Spleen (tissue), 11 donors: ENCODE data around the gene SLC12A5. TPM values are rescaled to one million over a fixed set of nuclear protein-coding genes. Genes with fewer than 3 reads are reported as not detected.

Experiments
- DNase-seq: peaks from one replicate; pipeline ENCODE4 v3.0.0-alpha.2; 2020
- H3K27ac ChIP-seq, 8 donors: fragments of 200-600 bp; sonication (generic) in 7 of 8; 1 replicate in 4 of 8; 2 replicates in 4 of 8; pipeline versions ENCODE4 v1.5.0 to v1.8.0; 2016 to 2021; ENCODE audit warnings: inconsistent platforms in 4 of 8, mild to moderate bottlenecking in 4 of 8, moderate library complexity in 1 of 8
- H3K27me3 ChIP-seq, 7 donors: fragments of 200-600 bp; sonication (generic) in 6 of 7; replicated peaks in 1 of 7; 1 replicate in 4 of 7; 2 replicates in 3 of 7; pipeline versions ENCODE4 v1.5.0 to v1.8.0; 2016 to 2021; ENCODE audit warnings: inconsistent platforms in 3 of 7, mild to moderate bottlenecking in 1 of 7
- H3K36me3 ChIP-seq, 6 donors: fragments of 200-600 bp; sonication (generic) in 5 of 6; 1 replicate in 4 of 6; 2 replicates in 2 of 6; pipeline versions ENCODE4 v1.5.0 to v1.8.0; 2016 to 2021; ENCODE audit warnings: inconsistent platforms in 2 of 6
- H3K4me1 ChIP-seq, 6 donors: fragments of 200-600 bp; sonication (generic) in 5 of 6; 1 replicate in 3 of 6; 2 replicates in 3 of 6; pipeline versions ENCODE4 v1.5.0 to v1.8.0; 2016 to 2021; ENCODE audit warnings: inconsistent platforms in 3 of 6
- H3K4me3 ChIP-seq, 8 donors: fragments of 200-600 bp; sonication (generic) in 7 of 8; 1 replicate in 4 of 8; 2 replicates in 4 of 8; pipeline versions ENCODE4 v1.5.0 to v1.8.0; 2016 to 2021; ENCODE audit warnings: inconsistent platforms in 4 of 8, mild to moderate bottlenecking in 4 of 8, moderate library complexity in 2 of 8
- H3K9me3 ChIP-seq, 8 donors: fragments of 200-600 bp; sonication (generic) in 7 of 8; 1 replicate in 4 of 8; 2 replicates in 4 of 8; pipeline versions ENCODE4 v1.5.0 to v1.8.0; 2016 to 2021; ENCODE audit warnings: inconsistent platforms in 4 of 8
- CTCF ChIP-seq, 11 experiments: fragments of 200-600 bp in 7 of 11; fragments of 450-650 bp in 4 of 11; sonication (generic) in 4 of 11; IDR thresholded peaks in 8 of 11; conservative IDR thresholded peaks in 3 of 11; 1 replicate in 7 of 11; 2 replicates in 4 of 11; pipeline versions ENCODE4 v1.4.0 to v1.8.0; 2016 to 2021; ENCODE audit warnings: antibody characterized with exemption in 11 of 11, inconsistent platforms in 4 of 11, mild to moderate bottlenecking in 1 of 11
- POLR2A ChIP-seq, 3 donors: fragments of 450-650 bp; IDR thresholded peaks; one replicate each; pipeline ENCODE4 v1.5.1; 2017; ENCODE audit warnings: antibody characterized with exemption in 3 of 3, mild to moderate bottlenecking in 1 of 3
- POLR2AphosphoS5 ChIP-seq, 3 donors: sonication (generic); formaldehyde crosslinking; IDR thresholded peaks; one replicate each; pipeline ENCODE4 v1.5.1; 2017; ENCODE audit warnings: antibody characterized with exemption in 3 of 3
- WGBS, 5 donors: extraction: QIAGEN DNeasy Blood & Tissue Kit in 3 of 5; methylation state at CpG; one replicate each; pipeline versions ENCODE4 v1.1.5 to v1.1.7; 2013 to 2018; 5-methylcytosine and 5-hydroxymethylcytosine counted together
- intact Hi-C: fragments of 100-400 bp; cut with DNase I; formaldehyde crosslinking; loops from one replicate; pipeline ENCODE4 v1.15.0; 2023; ENCODE audit warnings: low total_unique reads
- polyA plus RNA-seq, 3 donors: library from polyadenylated mRNA; stranded (reverse); fragments of 200-250 nt; gene quantifications; one replicate each; pipeline ENCODE4 v1.2.1, GENCODE V29; 2013
- total RNA-seq, 7 donors: library from RNA; depleted of rRNA in 3 of 7; stranded (reverse); fragments of >200 nt in 3 of 7; fragmentation: NEBNext Ultra II Directional in 4 of 7; extraction: Animal tissue kit (Norgen Biotek cat#: 25700) in 4 of 7; gene quantifications; one replicate each; pipeline versions ENCODE4 v1.1.0 to v1.2.1, GENCODE V29; 2016 to 2021
- donor health status: healthy with polysubstance abuse.
- donor health status: DM: no; HTN: no; CAD: no; lungs with moderate emphysema.
- donor health status: DM: no; HTN: no; CAD: no.
- donor health status: Bipolar disorder and iron deficiency.
- donor health status: healthy.
- donor health status: DM: no; HTN: no; CAD: no.
- donor health status: DM: yes; HTN: yes; CAD: no.

SLC12A5 gene
- total and polyA plus RNA-seq, 10 donors: 0.20 to 8.7 (median 2.7) TPM

GRCh38 chr20:46021361-46022359, 7.4 kb upstream of the SLC12A5 start:
- peak overlapping the region in 4 of 8 donors; percentile 39 to 74 (median 62) for H3K27ac ChIP-seq
- TF ChIP-seq POLR2A (IDR thresholded peaks at IDR 0.05) (no peak), POLR2AphosphoS5 (IDR thresholded peaks at IDR 0.05) (peak in 1 of 3 donors; percentile 9), CTCF (IDR thresholded peaks at IDR 0.05 in 8 of 11, conservative IDR thresholded peaks at IDR 0.05 in 3 of 11) (no peak)
- H3K9me3 ChIP-seq: no peaks in the 10 kb centered on the region
- peak overlapping the region; percentile 35 to 75 (median 47) for H3K4me3 ChIP-seq
- DNase-seq: peak; percentile 85
- peaks cover 0 to 5% (median 0%) of the 10 kb centered on the region in 6 donors for H3K36me3 ChIP-seq
- intact Hi-C loops: loop anchor here (5.0 to 10.0 kb wide), 2 partner anchors 63 to 151 kb away; partner anchors contain the start of gene NCOA5
- 7 to 12% (median 8%) methylated on average over 47 to 71 of the region's 71 CpGs for WGBS, 5 donors
- H3K27me3 ChIP-seq: peaks cover 0 to 67% (median 25%) of the 10 kb centered on the region in 7 donors
- H3K4me1 ChIP-seq: peaks cover 9 to 30% (median 25%) of the 10 kb centered on the region in 6 donors

- intact Hi-C loops: loop anchor here (5.0 to 10.0 kb wide), 2 partner anchors 62 to 150 kb away; partner anchors contain the start of gene NCOA5
These were observed 6.4 kb upstream of the SLC12A5 start for GRCh38 chr20:46022411-46023147.

DNA sequence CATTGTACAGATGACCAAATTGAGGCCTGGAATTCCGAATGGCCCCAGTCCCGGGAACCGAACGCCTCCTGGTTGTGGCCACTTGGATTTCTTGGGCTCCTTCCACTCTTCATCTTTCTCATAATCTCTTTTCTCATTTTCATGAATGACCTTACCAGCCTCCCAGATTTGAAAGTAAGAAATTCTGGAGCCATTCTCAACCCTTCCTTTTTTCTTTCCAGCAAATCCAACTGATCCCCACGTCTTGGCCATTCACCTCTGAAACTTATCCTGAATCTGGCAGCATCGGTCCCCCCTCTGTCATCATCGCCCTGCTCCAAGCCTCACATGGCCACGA, 5.9 kb upstream of the SLC12A5 start:
- TF ChIP-seq POLR2AphosphoS5 (IDR thresholded peaks at IDR 0.05) (no peak), CTCF (IDR thresholded peaks at IDR 0.05 in 8 of 11, conservative IDR thresholded peaks at IDR 0.05 in 3 of 11) (peak in 1 of 11 experiments; percentile 3), POLR2A (IDR thresholded peaks at IDR 0.05) (no peak)
- H3K4me3 ChIP-seq: peak overlapping the region in 2 of 8 donors; percentile 51 to 75
- H3K27me3 ChIP-seq: peaks cover 0 to 82% (median 25%) of the 10 kb centered on the region in 7 donors
- no peaks in the 10 kb centered on the region for H3K9me3 ChIP-seq
- no peaks in the 10 kb centered on the region for H3K36me3 ChIP-seq
- WGBS, 5 donors: 35 to 40% (median 37%) methylated on average over 8 of the region's 8 CpGs
- H3K27ac ChIP-seq: no peak overlapping the region
- DNase-seq: no peak
- peaks cover 9 to 30% (median 25%) of the 10 kb centered on the region in 6 donors for H3K4me1 ChIP-seq
- intact Hi-C loops: loop anchor here (5.0 to 10.0 kb wide), 2 partner anchors 62 to 149 kb away; partner anchors contain the start of gene NCOA5

More at GRCh38 chr20:46022411-46023147, 6.4 kb upstream of the SLC12A5 start:
- Histone ChIP-seq H3K4me3 (peak overlapping the region in 6 of 8 donors; percentile 22 to 75 (median 50)), H3K27me3 (peaks cover 0 to 76% (median 25%) of the 10 kb centered on the region in 7 donors), H3K27ac (peak overlapping the region in 2 of 8 donors; percentile 35 to 74), H3K4me1 (peaks cover 9 to 30% (median 25%) of the 10 kb centered on the region in 6 donors), H3K36me3 (no peaks in the 10 kb centered on the region), H3K9me3 (no peaks in the 10 kb centered on the region)
- DNase-seq: peak; percentile 93
- TF ChIP-seq POLR2A (IDR thresholded peaks at IDR 0.05) (no peak), CTCF (IDR thresholded peaks at IDR 0.05 in 8 of 11, conservative IDR thresholded peaks at IDR 0.05 in 3 of 11) (peak; percentile 30 to 89 (median 68)), POLR2AphosphoS5 (IDR thresholded peaks at IDR 0.05) (no peak)
- 1 to 2% (median 2%) methylated on average over 32 to 37 of the region's 37 CpGs for WGBS, 5 donors
